ENCODE data around the gene KATNBL1.

- no peak for TF ChIP-seq CTCF (IDR thresholded peaks at IDR 0.05)
- no peak for TF ChIP-seq POLR2AphosphoS5 (IDR thresholded peaks at IDR 0.05; ENCODE audit: low read depth, low read length)
- TF ChIP-seq REST (IDR thresholded peaks at IDR 0.05; ENCODE audit: insufficient read depth in 1 of 2, low read depth in 2 of 2, low read length in 1 of 2): no peak
- TF ChIP-seq TCF7L2 (IDR thresholded peaks at IDR 0.05; ENCODE audit: low read depth, low read length): no peak
- TF ChIP-seq SIN3A (IDR thresholded peaks at IDR 0.05; ENCODE audit: borderline replicate concordance, insufficient read depth, low read depth, low read length): no peak
Observed at GRCh38 chr15:34147371-34148140, 62.3 kb downstream of the KATNBL1 start.

Data from Panc1 (cell line).